ENCODE measurements around the gene OSM. TPM values are rescaled to one million over a fixed set of nuclear protein-coding genes. Genes with fewer than 3 reads are reported as not detected.

Gene OSM
- polyA plus RNA-seq, 1 of the 3 experiments (the other 2 are of a cell fraction) = not detected

GRCh38 chr22:30290342-30291057 lies 23.8 kb upstream of the OSM start:
- Histone ChIP-seq H3K4me2 (peak overlapping the region; percentile 95), H3K36me3 (replicated peaks in 1 of 2; ENCODE audit: control insufficient read depth in 1 of 2, insufficient read depth in 2 of 2, low read length in 1 of 2) (peaks cover 0 to 33% of the 10 kb centered on the region in 2 experiments), H3K9ac (no peak overlapping the region), H3K4me1 (ENCODE audit: control insufficient read depth in 1 of 2, insufficient read depth in 2 of 2, low read depth in 1 of 2, low read length in 1 of 2) (peaks cover 16 to 30% of the 10 kb centered on the region in 2 experiments; a peak in 2 of 4 replicates), H3K9me3 (no peaks in the 10 kb centered on the region), H3K27me3 (ENCODE audit: insufficient read depth) (no peaks in the 10 kb centered on the region), H3K79me2 (ENCODE audit: insufficient read depth) (no peaks in the 10 kb centered on the region), H3K9me2 (no peaks in the 10 kb centered on the region), H3F3A (replicated peaks; ENCODE audit: insufficient read depth) (peaks cover 17% of the 10 kb centered on the region), H3K4me3 (ENCODE audit: low read depth in 2 of 2, low read length in 1 of 2) (peak overlapping the region in 1 of 2 experiments; percentile 51; a peak in 1 of 4 replicates), H4K20me1 (ENCODE audit: insufficient read depth) (peaks cover 4% of the 10 kb centered on the region; the same call in 1 of the 2 replicates), H2AFZ (ENCODE audit: low read depth) (no peak overlapping the region), H3K27ac (ENCODE audit: low read depth in 2 of 2, low read length in 1 of 2) (peak overlapping the region; percentile 39 to 69)
- ChIA-PET POLR2A (interaction anchor here (0.7 to 3.5 kb wide), 6 partner anchors 12 to 97 kb away, joined by 3 to 10 read pairs (median 5); partner anchors contain the start of genes CCDC157, RNF215, SF3A1 and TBC1D10A), CTCF (interaction anchor here (0.6 to 12.9 kb wide), 9 partner anchors 10 to 185 kb away, joined by 3 to 228 read pairs (median 4); partner anchors contain the start of genes RNF215, SEC14L2 and TBC1D10A)
- no peak for TF ChIP-seq CTCF (IDR thresholded peaks at IDR 0.05)
- no peak for TF ChIP-seq RCOR1 (IDR thresholded peaks at IDR 0.05; ENCODE audit: low read length)
- DNase-seq = no peak
- WGBS (ENCODE audit: low lambda C conversion rate) = 36% methylated on average over 2 of the region's 3 CpGs

- no peaks in the 10 kb centered on the region for H3K79me2 ChIP-seq (ENCODE audit: insufficient read depth)
- peaks cover 16 to 30% of the 10 kb centered on the region in 2 experiments; a peak in 2 of 4 replicates for H3K4me1 ChIP-seq (ENCODE audit: control insufficient read depth in 1 of 2, insufficient read depth in 2 of 2, low read depth in 1 of 2, low read length in 1 of 2)
- H3K4me2 ChIP-seq = peak overlapping the region; percentile 95
- CTCF ChIA-PET = interaction anchor here (0.6 to 12.9 kb wide), 7 partner anchors 25 to 1457 kb away, joined by 3 to 228 read pairs (median 31); partner anchors contain the start of genes RNF215, SEC14L2 and TBC1D10A
- H3K9me2 ChIP-seq = no peaks in the 10 kb centered on the region
- no peak overlapping the region for H3K9ac ChIP-seq
- H3F3A ChIP-seq (replicated peaks; ENCODE audit: insufficient read depth) = peaks cover 17% of the 10 kb centered on the region
- POLR2A ChIA-PET = interaction anchor here (1.4 to 3.5 kb wide), 3 partner anchors 37 to 97 kb away, joined by 4 to 10 read pairs (median 7); partner anchors contain the start of genes CCDC157, RNF215, SF3A1 and TBC1D10A
- H2AFZ ChIP-seq (ENCODE audit: low read depth) = peak overlapping the region; percentile 66; the same call in 1 of the 2 replicates
- H3K4me3 ChIP-seq (ENCODE audit: low read depth in 2 of 2, low read length in 1 of 2) = peak overlapping the region; percentile 35 to 51
- TF ChIP-seq, protein P1, sequence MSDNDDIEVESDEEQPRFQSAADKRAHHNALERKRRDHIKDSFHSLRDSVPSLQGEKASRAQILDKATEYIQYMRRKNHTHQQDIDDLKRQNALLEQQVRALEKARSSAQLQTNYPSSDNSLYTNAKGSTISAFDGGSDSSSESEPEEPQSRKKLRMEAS (IDR thresholded peaks at IDR 0.05; ENCODE audit: low read depth) = no peak
- TF ChIP-seq TAF1 (IDR thresholded peaks at IDR 0.05; ENCODE audit: borderline replicate concordance, low read depth, low read length) = no peak
- TF ChIP-seq NRF1 (IDR thresholded peaks at IDR 0.05; ENCODE audit: low read depth, low read length) = no peak
- TF ChIP-seq SMC3 (IDR thresholded peaks at IDR 0.05; ENCODE audit: low read depth, low read length) = no peak
- no peak for TF ChIP-seq NFIC (IDR thresholded peaks at IDR 0.05; ENCODE audit: borderline replicate concordance)
- no peak for TF ChIP-seq YY1 (IDR thresholded peaks at IDR 0.05; ENCODE audit: low read depth)
- no peak for TF ChIP-seq EZH2phosphoT487 (IDR thresholded peaks at IDR 0.05; ENCODE audit: borderline replicate concordance, low read depth)
- no peak for TF ChIP-seq ELF1 (IDR thresholded peaks at IDR 0.05)
- no peak for TF ChIP-seq RCOR1 (IDR thresholded peaks at IDR 0.05; ENCODE audit: low read length)
- peak overlapping the region; percentile 39 to 74; a peak in 3 of 4 replicates for H3K27ac ChIP-seq (ENCODE audit: low read depth in 2 of 2, low read length in 1 of 2)
- peaks cover 4% of the 10 kb centered on the region; the same call in 1 of the 2 replicates for H4K20me1 ChIP-seq (ENCODE audit: insufficient read depth)
- peaks cover 0 to 34% of the 10 kb centered on the region in 2 experiments for H3K36me3 ChIP-seq (replicated peaks in 1 of 2; ENCODE audit: control insufficient read depth in 1 of 2, insufficient read depth in 2 of 2, low read length in 1 of 2)
- DNase-seq = no peak
- H3K9me3 ChIP-seq = no peaks in the 10 kb centered on the region
- H3K27me3 ChIP-seq (ENCODE audit: insufficient read depth) = no peaks in the 10 kb centered on the region
- WGBS (ENCODE audit: low lambda C conversion rate) = 100% methylated on average over 1 of the region's 12 CpGs
Measured at GRCh38 chr22:30289980-30290313, 23.3 kb upstream of the OSM start.

Data from SK-N-SH (cell line).